Caki2 (cell line): Measurements from ENCODE around the gene ZNF146. TPM values are rescaled to one million over a fixed set of nuclear protein-coding genes. Genes with fewer than 3 reads are reported as not detected.
A peak's percentile ranks its signal among the peaks of the same experiment; 100 is the strongest.
"Not testable (repeated sequence)": the region's sequence is repeated elsewhere in the genome, so short reads cannot be mapped to it uniquely, and the experiment has no call there.

Source experiments
- DNase-seq: peaks from one replicate; pipeline ENCODE4 v3.0.0-alpha.2; 2015; ENCODE audit warnings: low read depth
- in situ Hi-C: cut with HindIII; loops from 2 replicates; pipeline ENCODE4 v1.10.0; 2016; ENCODE audit warnings: low sequenced_read_pairs, low pct_unique_long_range_greater_than_20kb, mixed read lengths
- total RNA-seq: library from RNA; depleted of rRNA; stranded (reverse); fragments of >200 nt; shearing (Covaris generic); gene quantifications from 2 replicates; pipeline ENCODE4 v1.2.3, GENCODE V29; 2014; ENCODE audit warnings: low replicate concordance

Gene ZNF146
- total RNA-seq, 1 experiment from 2014 or later: 38.0 TPM

DNA sequence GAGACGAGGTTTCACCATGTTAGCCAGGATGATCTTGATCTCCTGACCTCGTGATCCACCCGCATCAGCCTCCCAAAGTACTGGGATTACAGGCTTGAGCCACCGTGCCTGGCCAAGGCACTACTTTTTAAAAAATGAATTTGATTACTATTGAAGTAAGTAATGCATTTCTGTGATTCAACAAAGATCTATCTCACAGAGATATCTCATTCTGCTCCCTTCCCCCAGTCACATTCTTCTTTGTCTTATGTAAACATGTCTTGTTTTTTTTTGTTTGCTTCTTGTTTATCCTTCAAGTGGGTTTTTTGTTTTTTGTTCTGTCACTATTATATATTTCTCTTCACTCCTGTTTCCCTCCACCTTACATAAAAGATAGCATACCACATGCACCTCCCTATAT, 6.6 kb downstream of the ZNF146 start:
- no peak for DNase-seq
- in situ Hi-C loops: no loop called here

DNA sequence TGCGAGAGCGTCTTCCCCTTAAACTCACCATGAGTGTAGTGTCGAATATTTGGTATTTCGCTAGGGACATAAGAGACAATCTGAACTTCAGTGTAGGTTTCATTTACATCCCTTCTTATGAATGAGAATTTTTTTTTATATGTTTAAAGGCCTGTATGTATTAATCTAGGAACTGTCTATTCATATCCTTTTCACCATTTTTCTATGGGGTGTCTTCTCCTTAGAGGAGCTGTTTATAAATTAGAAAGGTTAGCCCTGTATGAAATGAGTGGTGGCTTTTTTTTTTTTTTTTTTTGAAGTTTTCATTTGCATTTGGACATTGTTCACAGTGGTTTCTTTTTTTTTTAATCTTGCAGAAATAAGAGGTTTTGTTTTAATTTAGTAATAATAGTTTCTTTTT, 7.6 kb downstream of the ZNF146 start:
- in situ Hi-C loops: no loop called here
- no peak for DNase-seq

DNA sequence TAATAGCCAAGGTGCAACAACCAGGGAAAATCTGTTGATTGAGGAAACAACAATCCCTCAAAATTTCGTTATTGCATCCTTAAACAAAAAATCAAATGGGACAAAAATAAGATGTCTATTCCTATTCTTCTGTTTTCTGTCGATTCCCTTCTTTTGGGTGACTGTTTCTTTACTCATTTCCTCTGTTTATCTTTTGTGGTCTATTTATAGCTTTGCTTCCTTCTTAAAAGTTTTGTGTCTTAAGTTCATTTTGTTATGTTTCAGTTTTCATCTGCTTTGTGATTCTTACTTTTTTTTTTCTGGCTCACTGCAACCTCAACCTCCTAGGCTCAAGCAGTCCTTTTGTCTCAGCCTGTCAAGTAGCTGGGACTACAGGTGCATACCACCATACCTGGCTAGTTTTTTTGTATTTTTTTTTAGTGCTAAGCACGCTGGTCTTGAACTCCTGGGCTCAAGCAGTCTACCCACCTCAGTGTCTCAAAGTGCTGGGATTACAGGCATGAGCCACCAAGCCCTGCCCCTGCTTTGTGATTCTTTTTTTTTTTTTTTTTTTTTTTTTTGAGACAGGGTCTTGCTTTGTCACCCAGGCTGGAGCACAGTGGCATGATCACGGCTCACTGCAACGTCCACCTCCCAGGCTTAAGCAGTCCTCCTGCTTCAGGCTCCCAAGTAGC, 10.4 kb downstream of the ZNF146 start:
- no peak for DNase-seq

DNA sequence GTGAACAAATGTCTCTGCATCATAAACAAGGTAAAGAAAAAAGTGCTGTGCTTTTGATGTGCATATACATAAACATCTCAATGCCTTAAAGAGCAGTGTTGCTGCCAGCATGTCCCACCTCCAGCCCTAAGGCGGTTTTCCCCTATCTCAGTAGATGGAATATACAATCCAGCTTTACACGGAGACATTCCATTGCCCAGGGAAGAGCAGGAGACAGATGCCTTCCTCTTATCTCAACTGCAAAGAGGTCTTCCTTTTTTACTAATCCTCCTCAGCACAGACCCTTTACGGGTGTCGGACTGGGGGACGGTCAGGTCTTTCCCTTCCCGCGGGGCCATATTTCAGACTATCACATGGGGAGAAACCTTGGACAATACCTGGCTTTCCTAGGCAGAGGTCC, 18.7 kb downstream of the ZNF146 start:
- in situ Hi-C loops, DNase-seq: not testable (repeated sequence)

More for the DNA sequence above, 10.4 kb downstream of the ZNF146 start:
- in situ Hi-C loops: no loop called here

DNA sequence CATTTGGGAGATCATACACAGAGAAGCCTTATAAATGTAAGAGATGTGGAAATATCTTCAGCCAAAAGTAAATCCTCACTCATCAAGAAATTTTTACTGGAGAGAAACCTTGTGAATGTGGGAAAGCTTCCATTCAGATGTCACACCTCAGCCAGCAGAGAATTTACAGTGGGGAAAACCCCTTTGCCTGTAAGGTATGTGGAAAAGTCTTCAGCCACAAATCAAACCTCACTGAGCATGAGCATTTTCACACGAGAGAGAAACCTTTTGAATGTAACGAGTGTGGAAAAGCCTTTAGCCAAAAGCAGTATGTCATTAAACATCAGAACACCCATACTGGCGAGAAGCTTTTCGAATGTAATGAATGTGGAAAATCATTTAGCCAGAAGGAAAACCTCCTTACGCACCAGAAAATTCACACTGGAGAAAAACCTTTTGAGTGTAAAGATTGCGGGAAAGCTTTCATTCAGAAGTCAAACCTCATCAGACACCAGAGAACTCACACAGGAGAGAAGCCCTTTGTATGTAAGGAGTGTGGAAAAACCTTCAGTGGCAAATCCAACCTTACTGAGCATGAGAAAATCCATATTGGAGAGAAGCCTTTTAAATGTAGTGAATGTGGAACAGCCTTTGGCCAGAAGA, 21.5 kb downstream of the ZNF146 start:
- DNase-seq: peak; percentile 24
- in situ Hi-C loops: no loop called here

DNA sequence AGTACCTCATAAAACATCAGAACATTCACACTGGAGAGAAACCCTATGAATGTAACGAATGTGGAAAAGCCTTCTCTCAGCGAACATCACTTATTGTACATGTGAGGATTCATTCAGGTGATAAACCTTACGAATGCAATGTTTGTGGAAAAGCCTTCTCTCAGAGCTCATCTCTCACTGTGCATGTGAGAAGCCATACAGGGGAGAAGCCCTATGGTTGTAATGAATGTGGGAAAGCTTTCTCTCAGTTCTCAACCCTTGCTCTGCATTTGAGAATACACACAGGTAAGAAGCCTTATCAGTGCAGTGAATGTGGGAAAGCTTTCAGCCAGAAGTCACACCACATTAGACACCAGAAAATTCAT, 22.0 kb downstream of the ZNF146 start:
- in situ Hi-C loops: no loop called here
- DNase-seq: no peak

DNA sequence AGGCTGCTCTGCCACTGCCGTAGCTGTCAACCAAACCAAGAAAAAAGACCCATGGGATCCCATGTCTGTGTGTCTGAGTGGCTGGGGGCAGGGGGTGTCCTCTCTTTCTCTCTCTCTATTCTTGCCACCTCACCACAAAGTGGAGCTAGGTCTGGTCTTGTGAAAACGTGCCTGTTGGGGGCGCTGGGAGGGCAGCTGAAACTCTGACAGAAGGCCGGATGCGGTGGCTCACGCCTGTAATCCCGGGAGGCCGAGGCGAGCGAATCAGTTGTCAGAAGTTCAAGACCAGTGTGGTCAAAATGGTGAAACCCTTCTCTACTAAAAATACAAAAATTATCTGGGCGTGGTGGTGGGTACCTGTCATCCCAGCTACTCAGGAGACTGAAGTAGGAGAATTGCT, 29.2 kb downstream of the ZNF146 start:
- no peak for DNase-seq
- in situ Hi-C loops: no loop called here

DNA sequence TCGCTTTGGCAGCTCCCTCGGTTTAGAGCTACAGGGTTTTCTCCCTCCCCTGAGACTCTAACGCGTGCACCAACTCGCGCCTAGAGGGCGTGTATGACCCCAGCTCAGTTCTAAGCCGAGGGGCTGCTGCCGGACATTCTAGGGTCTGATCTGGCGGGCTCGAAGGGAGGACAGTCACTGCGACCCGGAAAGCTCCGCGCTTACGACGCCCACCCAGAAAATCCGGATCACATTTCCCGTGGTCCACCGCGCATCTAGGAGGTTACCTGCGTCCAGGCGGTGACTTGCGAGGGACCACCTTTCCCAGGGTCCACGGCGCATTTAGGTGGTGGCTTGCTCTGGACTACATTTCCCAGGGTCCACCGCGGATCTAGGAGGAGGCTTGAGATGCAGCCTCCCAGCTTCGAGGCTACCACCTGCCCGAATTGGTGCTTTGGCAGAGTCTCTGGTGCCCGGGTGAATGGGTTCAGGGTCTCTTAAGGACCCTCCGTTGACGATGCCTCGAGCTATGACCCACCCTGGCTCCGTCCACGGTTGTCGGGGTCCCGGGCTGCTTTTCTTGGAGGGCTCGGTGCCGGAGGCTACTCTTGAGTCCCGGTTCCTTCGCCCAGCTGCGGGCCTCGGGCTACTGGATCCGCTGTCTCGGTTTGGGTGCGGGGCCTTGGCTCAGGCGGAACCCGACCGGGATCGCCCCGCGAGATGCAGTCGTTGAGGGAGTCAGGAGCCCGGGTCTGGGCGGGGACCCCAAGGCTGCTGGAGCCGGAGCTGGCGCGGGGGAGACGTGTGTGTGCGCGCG, 30.5 kb downstream of the ZNF146 start:
- in situ Hi-C loops: no loop called here
- no peak for DNase-seq

DNA sequence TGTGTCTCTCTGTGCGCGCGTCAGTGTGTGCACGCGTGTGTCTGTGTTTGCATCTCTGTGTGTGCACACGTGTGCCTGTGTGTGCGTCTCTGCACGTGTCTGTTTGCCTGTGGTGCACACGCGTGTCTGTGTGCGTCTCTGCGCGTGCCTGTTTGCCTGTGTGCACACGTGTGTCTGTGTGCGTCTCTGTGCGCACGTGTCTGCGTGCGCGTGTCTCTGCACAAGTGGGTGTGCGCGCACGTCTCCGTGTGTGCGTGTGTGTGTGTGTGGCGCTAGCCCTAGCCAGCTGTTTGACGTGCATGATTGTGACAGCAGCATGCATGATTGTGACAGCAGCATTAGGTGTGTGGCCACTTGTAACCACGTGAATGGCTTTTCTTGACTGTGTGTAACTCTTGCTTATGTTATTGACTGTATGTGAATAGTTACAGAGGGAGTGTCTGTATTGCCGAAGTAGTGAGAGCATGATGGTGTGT, 31.1 kb downstream of the ZNF146 start:
- in situ Hi-C loops: no loop called here
- no peak for DNase-seq

DNA sequence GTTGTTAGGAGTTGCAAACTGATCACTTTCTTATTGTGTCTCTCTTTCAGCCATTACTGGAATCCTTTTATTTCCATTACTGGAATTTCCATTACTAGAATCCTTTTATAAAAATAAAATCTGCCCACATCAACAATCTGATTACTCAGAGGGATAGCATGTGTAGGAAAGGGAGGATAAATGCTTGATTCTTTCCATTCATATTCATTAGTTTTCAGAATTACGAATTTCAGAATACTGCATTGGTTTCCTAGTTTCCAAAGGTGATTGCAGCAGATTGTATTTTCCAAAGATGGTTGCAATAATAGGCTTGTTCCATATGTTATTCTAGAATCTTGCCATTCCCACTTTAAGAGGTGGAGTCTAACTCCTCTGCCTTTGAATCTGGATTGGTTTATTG, 37.1 kb downstream of the ZNF146 start:
- no peak for DNase-seq
- in situ Hi-C loops: no loop called here

DNA sequence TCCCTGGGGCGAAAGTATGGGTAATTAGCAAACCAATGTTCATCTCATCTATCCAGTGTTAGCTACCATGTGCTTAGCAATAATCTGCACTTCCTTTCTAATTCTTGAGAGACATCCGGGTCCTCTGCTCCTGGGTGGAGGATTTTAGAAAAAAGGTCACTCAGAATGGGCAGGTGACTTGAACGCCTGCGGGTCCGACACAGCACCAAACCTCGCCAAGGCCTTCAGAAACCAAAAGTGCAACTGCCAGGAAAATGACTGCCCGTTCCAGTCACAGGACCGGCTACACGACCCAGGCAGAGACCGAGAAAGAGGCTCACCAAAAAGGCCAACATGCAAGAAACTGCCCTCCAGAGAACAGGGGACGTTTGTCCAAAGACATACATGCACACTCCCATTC, 39.9 kb downstream of the ZNF146 start:
- DNase-seq: no peak
- in situ Hi-C loops: no loop called here

DNA sequence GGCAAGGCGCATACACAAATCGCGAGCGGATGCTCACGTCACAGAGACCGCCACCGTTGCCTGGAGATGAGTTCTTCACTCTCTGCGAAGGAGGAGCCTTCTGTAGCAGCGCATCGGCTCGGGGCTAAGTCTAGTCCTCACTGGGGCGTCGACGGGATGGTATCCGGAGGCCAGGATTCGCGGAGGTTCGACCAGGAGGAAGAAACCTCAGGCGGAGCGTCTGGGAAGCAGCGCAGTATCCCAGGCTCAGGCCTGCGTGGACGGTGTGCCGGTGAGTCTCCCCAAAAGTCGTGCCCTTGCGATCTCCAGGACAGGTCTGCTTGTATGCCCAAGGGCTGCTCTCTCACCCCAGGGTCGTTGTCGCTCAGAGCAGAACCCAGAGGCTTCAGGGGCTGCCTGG, 40.4 kb downstream of the ZNF146 start:
- DNase-seq: no peak
- in situ Hi-C loops: no loop called here

DNA sequence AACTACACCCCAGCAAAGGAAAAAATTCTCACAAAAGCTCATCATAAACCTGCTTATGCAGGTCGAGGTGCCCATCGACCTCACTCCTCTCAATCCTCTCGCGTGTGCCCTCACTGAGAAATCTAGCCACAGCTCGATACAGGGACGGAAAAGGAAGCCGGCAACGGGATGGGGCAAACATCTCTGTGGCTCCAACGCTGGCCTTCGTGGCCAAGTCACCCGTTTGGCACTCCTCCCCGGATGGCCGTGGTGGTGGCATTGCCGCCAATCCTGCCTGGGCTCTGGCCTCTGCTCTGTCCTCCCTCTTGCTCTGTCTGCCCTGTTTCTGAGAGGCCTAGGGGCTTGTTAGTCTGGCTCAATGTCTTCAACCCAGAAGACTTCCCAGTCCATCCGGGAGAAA, 41.2 kb downstream of the ZNF146 start:
- in situ Hi-C loops: no loop called here
- DNase-seq: no peak

DNA sequence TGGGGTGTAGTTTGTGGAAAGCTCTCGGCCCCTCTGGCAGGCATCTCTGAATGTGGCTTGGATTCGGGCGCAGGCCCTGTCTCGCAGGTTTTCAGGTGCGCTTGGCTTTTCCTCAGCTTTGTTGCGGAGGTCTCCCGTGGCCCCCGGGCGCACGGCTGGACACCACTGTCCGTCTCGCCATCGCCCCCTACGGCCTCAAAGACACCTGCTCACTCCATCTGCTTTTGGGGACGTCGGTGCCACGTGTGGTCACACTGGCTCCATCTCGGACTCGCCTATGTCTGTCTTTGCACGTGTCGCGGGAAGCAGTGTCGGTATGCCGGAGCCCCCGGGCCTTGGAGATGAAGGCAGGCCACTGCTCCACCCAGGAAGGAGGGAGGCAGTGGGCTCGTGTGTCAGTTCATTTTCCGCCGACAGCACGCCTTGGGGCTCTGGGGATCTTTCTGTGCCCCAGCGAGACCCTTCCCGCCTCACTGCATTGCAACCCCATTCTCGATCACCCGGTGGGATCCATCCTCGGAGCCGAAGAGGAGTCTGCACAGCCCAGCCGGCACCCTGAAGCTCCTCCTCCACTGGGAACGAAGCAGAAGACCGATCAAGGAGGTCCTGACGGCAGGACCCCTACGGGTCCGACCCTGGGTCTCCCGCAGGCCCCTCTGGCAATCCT, 42.1 kb downstream of the ZNF146 start:
- DNase-seq: no peak
- in situ Hi-C loops: no loop called here

DNA sequence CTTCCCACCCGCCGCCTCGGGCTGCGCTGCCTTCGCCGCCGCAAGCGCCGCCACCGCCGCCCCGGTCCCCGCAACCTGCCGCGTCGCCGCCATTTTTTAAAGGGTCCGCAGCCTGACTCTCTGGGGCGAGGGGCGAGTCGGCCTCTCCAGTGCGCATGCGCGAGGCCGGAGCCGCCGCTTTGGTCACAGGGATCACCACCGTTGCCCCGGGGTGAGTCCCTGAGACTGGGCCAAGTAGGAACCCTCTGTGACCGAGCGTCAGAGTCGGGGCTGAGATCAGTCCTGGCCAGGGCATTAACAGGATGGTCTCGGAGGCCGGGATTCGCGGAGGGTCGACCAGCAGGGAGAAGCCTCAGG, 42.6 kb downstream of the ZNF146 start:
- in situ Hi-C loops: no loop called here
- DNase-seq: no peak

DNA sequence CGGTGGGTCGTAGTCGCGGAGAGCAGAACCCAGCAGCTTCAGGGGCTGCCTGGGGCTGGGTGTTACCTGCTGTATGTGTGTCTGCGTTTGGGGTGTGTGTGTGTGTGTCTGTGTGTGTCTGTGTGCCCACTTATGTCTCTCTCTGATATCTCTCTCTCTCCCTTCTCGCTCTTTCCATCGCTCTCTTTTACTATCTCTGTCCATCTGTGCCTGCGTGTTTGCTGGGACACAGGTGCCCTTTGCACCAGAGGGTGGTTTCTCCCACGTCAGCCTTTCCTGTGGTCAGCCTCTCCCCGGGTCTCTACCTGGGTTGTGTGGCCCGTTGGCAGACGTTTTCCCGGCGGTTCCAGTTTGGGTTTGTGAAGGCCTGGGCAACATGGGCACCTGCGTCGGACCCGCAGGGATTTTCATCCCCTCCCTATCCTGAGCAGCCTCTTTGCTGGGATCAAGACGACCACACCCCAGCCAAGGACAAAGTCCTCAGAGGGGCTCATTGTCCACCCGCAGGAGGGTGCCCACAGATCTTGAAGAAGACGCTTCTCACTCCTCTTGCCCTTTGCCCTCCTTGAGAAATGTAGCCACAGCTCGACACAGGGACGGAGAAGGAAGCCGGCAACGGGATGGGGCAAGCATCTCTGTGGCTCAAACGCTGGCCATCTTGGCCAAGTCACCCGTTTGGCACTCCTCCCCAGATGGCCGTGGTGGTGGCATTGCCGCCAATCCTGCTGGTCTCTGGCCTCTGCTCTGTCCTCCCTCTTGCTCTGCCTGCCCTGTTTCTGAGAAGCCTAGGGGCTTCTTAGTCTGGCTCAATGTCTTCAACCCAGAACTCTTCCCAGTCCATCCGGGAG, 43.3 kb downstream of the ZNF146 start:
- in situ Hi-C loops: no loop called here
- no peak for DNase-seq

DNA sequence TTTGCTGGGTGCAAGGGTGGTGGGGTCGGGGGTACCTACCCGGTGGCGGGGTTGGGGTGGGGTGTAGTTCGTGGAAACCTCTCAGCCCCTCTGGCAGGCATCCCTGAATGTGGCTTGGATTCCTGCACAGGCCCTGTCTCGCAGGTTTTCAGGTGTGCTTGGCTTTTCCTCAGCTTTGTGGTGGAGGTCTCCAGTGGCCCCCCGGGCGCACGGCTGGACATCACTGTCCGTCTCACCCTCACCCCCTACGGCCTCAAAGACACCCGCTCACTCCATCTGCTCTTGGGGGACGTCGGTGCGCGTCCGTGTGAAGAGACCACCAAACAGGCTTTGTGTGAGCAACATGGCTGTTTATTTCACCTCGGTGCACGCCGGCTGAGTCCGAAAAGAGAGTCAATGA, 44.3 kb downstream of the ZNF146 start:
- no peak for DNase-seq
- in situ Hi-C loops: no loop called here

DNA sequence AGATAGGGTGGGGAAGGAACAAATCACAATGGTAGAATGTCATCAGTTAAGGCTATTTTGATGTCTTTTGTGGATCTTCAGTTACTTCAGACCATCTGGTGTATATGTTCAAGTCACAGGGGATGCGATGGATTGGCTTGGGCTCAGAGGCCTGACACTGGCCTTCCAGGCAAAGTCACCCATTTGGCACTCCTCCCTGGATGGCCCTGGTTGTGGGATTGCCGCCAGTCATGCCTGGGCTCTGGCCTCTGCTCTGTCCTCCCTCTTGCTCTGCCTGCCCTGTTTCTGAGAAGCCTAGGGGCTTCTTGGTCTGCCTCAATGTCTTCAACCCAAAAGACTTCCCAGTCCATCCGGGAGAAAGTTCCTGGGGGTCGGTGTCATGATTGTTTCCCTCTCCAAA, 50.2 kb downstream of the ZNF146 start:
- in situ Hi-C loops: no loop called here

More for the DNA sequence above, 50.2 kb downstream of the ZNF146 start:
- DNase-seq: no peak
